GM23248 (cell line): ENCODE measurements around the gene AP4S1. TPM values are rescaled to one million over a fixed set of nuclear protein-coding genes. Genes with fewer than 3 reads are reported as not detected.
"Not testable (repeated sequence)": the region's sequence is repeated elsewhere in the genome, so short reads cannot be mapped to it uniquely, and the experiment has no call there.

ENCODE experiments used
- DNase-seq: peaks from one replicate; pipeline ENCODE4 v3.0.0-alpha.2; 2015
- H2AFZ ChIP-seq: fragments of 200-600 bp; sonication (generic); 2 replicates; pipeline ENCODE4 v1.6.1; 2016; ENCODE audit warnings: antibody characterized with exemption
- H3F3A ChIP-seq: fragments of 200-600 bp; sonication (generic); 2 replicates; pipeline ENCODE4 v1.6.1; 2016; ENCODE audit warnings: mild to moderate bottlenecking, antibody characterized with exemption, mixed run types; ENCODE audit not compliant: insufficient read depth
- H3K27ac ChIP-seq: fragments of 200-600 bp; sonication (generic); 2 replicates; pipeline ENCODE4 v1.5.1; 2016; ENCODE audit warnings: mild to moderate bottlenecking
- H3K27me3 ChIP-seq: fragments of 200-600 bp; sonication (generic); replicated peaks from 2 replicates; pipeline ENCODE4 v1.6.1; 2016; ENCODE audit warnings: mild to moderate bottlenecking; ENCODE audit not compliant: insufficient read depth
- H3K36me3 ChIP-seq: fragments of 200-600 bp; sonication (generic); 2 replicates; pipeline ENCODE4 v1.6.1; 2016; ENCODE audit warnings: low read depth, mild to moderate bottlenecking
- H3K4me1 ChIP-seq: fragments of 200-600 bp; sonication (generic); 2 replicates; pipeline ENCODE4 v1.6.1; 2016; ENCODE audit warnings: mild to moderate bottlenecking; ENCODE audit not compliant: insufficient read depth
- H3K4me2 ChIP-seq: fragments of 200-600 bp; sonication (generic); one replicate; pipeline ENCODE4 v1.6.1; 2016; ENCODE audit warnings: mild to moderate bottlenecking; ENCODE audit not compliant: unreplicated experiment
- H3K4me3 ChIP-seq: fragments of 200-600 bp; sonication (generic); 2 replicates; pipeline ENCODE4 v1.5.1; 2016; ENCODE audit warnings: mild to moderate bottlenecking
- H3K79me2 ChIP-seq: fragments of 200-600 bp; sonication (generic); 2 replicates; pipeline ENCODE4 v1.6.1; 2016; ENCODE audit warnings: mild to moderate bottlenecking; ENCODE audit not compliant: insufficient read depth
- H3K9ac ChIP-seq: fragments of 200-600 bp; sonication (generic); 2 replicates; pipeline ENCODE4 v1.6.1; 2016; ENCODE audit warnings: mild to moderate bottlenecking
- H3K9me2 ChIP-seq: fragments of 200-600 bp; sonication (generic); 2 replicates; pipeline ENCODE4 v1.6.1; 2016; ENCODE audit warnings: mixed run types, mild to moderate bottlenecking, moderate library complexity; ENCODE audit not compliant: insufficient read depth
- H3K9me3 ChIP-seq: fragments of 200-600 bp; sonication (generic); one replicate; pipeline ENCODE4 v1.6.1; 2017; ENCODE audit warnings: low read depth
- H4K20me1 ChIP-seq: fragments of 200-600 bp; sonication (generic); 2 replicates; pipeline ENCODE4 v1.6.0; 2016; ENCODE audit not compliant: insufficient read depth
- EZH2 ChIP-seq: fragments of 200-600 bp; sonication (generic); IDR thresholded peaks from 2 replicates; pipeline ENCODE4 v1.6.1; 2018; ENCODE audit warnings: antibody characterized with exemption, mild to moderate bottlenecking; ENCODE audit not compliant: insufficient read depth, poor library complexity, severe bottlenecking
- EZH2phosphoT487 ChIP-seq: fragments of 200-600 bp; sonication (generic); IDR thresholded peaks from 2 replicates; pipeline ENCODE4 v1.6.1; 2018; ENCODE audit warnings: antibody characterized with exemption, moderate library complexity, mild to moderate bottlenecking, low read depth; ENCODE audit not compliant: insufficient read depth
- WGBS, 2 experiments: methylation state at CpG; one replicate each; pipeline ENCODE4 v1.1.6; 2015 to 2017; ENCODE audit warnings: low lambda C conversion rate in 2 of 2, low coverage in 1 of 2; ENCODE audit errors: missing lambda C conversion rate in 2 of 2; 5-methylcytosine and 5-hydroxymethylcytosine counted together
- in situ Hi-C: fragments of 300-500 bp; cut with MboI; formaldehyde crosslinking; loops from 2 replicates; pipeline ENCODE4 v1.15.0; 2020
- polyA plus RNA-seq: library from polyadenylated mRNA; unstranded; fragments of >200 nt; fragmentation: Nextera tagmentation; extraction: Ambion mirVana; gene quantifications from 2 replicates; pipeline ENCODE4 v1.2.1, GENCODE V29; 2016
- total RNA-seq: library from RNA; depleted of rRNA; stranded (reverse); fragments of >200 nt; shearing (Covaris generic); gene quantifications from 2 replicates; pipeline ENCODE4 v1.2.3, GENCODE V29; 2014

AP4S1 gene
- total and polyA plus RNA-seq, 2 experiments from 2014 or later, result 6.3 to 9.9 TPM

DNA sequence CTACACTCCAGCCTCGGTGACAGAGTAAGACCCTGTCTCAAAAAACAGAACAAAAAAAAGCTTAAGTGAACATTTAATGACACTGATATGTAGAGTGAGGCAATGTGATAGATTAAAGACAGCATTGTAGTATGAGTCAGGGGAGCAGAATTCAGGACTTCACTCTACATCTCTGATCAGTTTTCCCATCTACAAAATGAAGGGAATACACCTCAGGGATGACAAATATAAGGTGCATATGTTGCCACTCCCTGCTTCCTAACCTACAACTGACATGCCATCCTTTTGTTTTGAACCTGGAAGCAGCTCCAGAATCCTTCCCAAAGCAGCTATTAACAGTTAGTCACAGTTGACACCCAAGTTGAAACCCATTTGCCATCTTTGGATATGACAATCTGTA is 31.6 kb downstream of the AP4S1 start:
- Histone ChIP-seq H3K79me2 (no peaks in the 10 kb centered on the region), H3K4me3 (no peak overlapping the region), H4K20me1 (no peaks in the 10 kb centered on the region), H3K27me3 (no peaks in the 10 kb centered on the region), H3K4me2 (no peak overlapping the region), H3K9me3 (no peaks in the 10 kb centered on the region), H3F3A (peaks cover 13% of the 10 kb centered on the region; the same call in 1 of the 2 replicates), H3K36me3 (no peaks in the 10 kb centered on the region), H3K9me2 (no peaks in the 10 kb centered on the region), H3K27ac (no peak overlapping the region), H2AFZ (no peak overlapping the region), H3K4me1 (peaks cover 23% of the 10 kb centered on the region), H3K9ac (no peak overlapping the region)
- in situ Hi-C loops, result no loop called here
- peak; percentile 15 for DNase-seq
- TF ChIP-seq EZH2phosphoT487 (no peak), EZH2 (no peak)
- 96 to 100% methylated on average over 1 of the region's 1 CpG for WGBS, 2 experiments

DNA sequence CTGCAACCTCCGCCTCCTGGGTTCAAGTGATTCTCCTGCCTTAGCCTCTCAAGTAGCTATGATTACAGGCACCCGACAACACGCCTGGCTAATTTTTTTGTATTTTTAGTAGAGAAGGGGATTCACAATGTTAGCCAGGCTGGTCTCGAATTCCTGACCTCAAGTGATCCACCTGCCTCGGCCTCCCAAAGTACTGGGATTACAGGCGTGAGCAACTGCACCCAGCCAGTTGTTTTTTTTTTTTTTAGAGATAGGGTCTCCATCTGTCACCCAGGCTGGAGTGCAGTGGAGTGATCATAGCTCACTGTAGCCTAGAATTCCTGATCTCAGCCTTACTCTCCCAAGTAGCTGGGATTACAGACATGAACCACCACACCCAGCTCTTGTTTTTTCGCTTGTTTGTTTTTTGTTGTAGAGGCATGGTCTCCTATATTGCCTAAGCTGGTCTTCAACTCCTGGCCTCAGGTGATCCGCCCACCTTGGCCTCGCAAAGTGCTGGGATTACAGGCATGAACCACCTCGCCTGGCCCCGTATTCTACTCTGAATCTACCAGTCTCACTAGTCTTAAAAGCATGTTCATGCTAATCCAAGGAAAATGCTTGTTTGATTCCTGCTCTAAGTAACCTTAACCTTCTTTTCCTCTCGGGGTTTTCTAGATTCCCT is 32.4 kb downstream of the AP4S1 start:
- in situ Hi-C loops, result no loop called here
- no peak overlapping the region for H3K4me2 ChIP-seq
- no peak for DNase-seq
- no peaks in the 10 kb centered on the region for H3K9me2 ChIP-seq
- H3K79me2 ChIP-seq, result no peaks in the 10 kb centered on the region
- no peak overlapping the region for H3K27ac ChIP-seq
- H3K9me3 ChIP-seq, result no peaks in the 10 kb centered on the region
- no peak overlapping the region for H2AFZ ChIP-seq
- peaks cover 13% of the 10 kb centered on the region; the same call in 1 of the 2 replicates for H3F3A ChIP-seq
- no peak for TF ChIP-seq EZH2
- no peak for TF ChIP-seq EZH2phosphoT487
- no peaks in the 10 kb centered on the region for H4K20me1 ChIP-seq
- H3K4me3 ChIP-seq, result no peak overlapping the region
- H3K27me3 ChIP-seq, result no peaks in the 10 kb centered on the region
- H3K9ac ChIP-seq, result no peak overlapping the region
- 94% methylated on average over 12 of the region's 12 CpGs for WGBS, 2 experiments
- H3K4me1 ChIP-seq, result peaks cover 23% of the 10 kb centered on the region
- H3K36me3 ChIP-seq, result no peaks in the 10 kb centered on the region

DNA sequence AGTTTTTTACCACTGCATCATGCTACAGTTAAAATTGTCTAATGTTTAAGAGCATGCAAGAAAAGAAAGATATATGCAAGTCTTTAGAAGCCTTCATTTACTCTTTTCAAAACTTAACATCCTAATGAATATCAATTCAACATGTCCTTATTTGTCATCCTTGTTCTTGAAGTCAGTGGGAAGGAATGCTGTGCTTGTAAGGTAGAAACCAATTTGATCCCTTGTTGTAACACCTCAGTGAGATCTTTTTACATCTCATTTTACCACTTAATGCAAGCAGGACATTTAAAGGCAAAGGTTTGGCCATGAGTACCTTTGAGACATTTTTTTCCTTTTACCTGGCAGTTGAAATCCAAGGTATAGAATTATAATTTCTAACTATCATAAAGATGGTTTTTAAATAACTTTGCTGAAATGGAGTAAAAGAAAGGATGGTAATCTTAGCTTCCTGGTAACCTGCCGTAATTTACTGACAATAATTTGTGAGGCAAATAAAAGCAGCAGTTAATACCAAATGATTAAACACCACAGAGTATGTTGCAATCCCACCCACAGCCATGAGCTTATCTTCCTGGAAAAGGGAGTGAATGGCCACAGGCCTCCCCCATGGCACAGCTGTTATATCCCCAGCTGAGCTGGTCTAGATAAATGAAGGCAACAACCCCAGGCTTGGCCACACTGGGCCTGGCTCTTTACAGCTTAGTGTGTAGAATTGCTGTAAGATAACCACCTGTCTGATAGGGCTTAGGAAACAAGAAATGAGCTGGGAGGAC is 33.9 kb downstream of the AP4S1 start:
- Histone ChIP-seq H3K27me3 (no peaks in the 10 kb centered on the region), H4K20me1 (no peaks in the 10 kb centered on the region), H2AFZ (no peak overlapping the region), H3K9me3 (no peaks in the 10 kb centered on the region), H3F3A (peaks cover 9% of the 10 kb centered on the region; the same call in 1 of the 2 replicates), H3K79me2 (no peaks in the 10 kb centered on the region), H3K9me2 (no peaks in the 10 kb centered on the region), H3K27ac (peak overlapping the region; percentile 35), H3K4me2 (peak overlapping the region; percentile 55), H3K4me3 (peak overlapping the region; percentile 8; the same call in 1 of the 2 replicates), H3K36me3 (no peaks in the 10 kb centered on the region), H3K9ac (no peak overlapping the region), H3K4me1 (peaks cover 20% of the 10 kb centered on the region)
- in situ Hi-C loops, result no loop called here
- TF ChIP-seq EZH2phosphoT487 (no peak), EZH2 (no peak)
- DNase-seq, result peak; percentile 85
- 51 to 61% methylated on average over 1 of the region's 1 CpG for WGBS, 2 experiments

GRCh38 chr14:31060253-31060875 is 34.9 kb downstream of the AP4S1 start:
- H3K27me3 ChIP-seq, result no peaks in the 10 kb centered on the region
- WGBS, 2 experiments, result 92 to 93% methylated on average over 6 of the region's 6 CpGs
- H3K4me1 ChIP-seq, result peaks cover 15% of the 10 kb centered on the region
- H3K79me2 ChIP-seq, result no peaks in the 10 kb centered on the region
- no peaks in the 10 kb centered on the region for H3K36me3 ChIP-seq
- no peak for TF ChIP-seq EZH2phosphoT487
- no peak for TF ChIP-seq EZH2
- DNase-seq, result no peak
- no peak overlapping the region for H3K27ac ChIP-seq
- no peaks in the 10 kb centered on the region for H4K20me1 ChIP-seq
- no peak overlapping the region for H3K4me3 ChIP-seq
- no peaks in the 10 kb centered on the region for H3K9me2 ChIP-seq
- H2AFZ ChIP-seq, result no peak overlapping the region
- H3K9ac ChIP-seq, result no peak overlapping the region
- no peaks in the 10 kb centered on the region for H3K9me3 ChIP-seq
- peaks cover 9% of the 10 kb centered on the region; the same call in 1 of the 2 replicates for H3F3A ChIP-seq
- in situ Hi-C loops, result no loop called here
- no peak overlapping the region for H3K4me2 ChIP-seq

- in situ Hi-C loops, DNase-seq, H3K9me2 ChIP-seq, H3K4me2 ChIP-seq, H4K20me1 ChIP-seq, H3K27ac ChIP-seq, H3K9me3 ChIP-seq, H3K79me2 ChIP-seq, H3K9ac ChIP-seq, H2AFZ ChIP-seq, H3K36me3 ChIP-seq, H3K4me3 ChIP-seq, H3F3A ChIP-seq, H3K27me3 ChIP-seq: not testable (repeated sequence)
- peaks cover 15% of the 10 kb centered on the region for H3K4me1 ChIP-seq
- WGBS, 2 experiments, result 88 to 89% methylated on average over 8 of the region's 8 CpGs
Measured at GRCh38 chr14:31062908-31063307, 37.5 kb downstream of the AP4S1 start.
